Measurements from ENCODE around the gene TOR1AIP2. TPM values are rescaled to one million over a fixed set of nuclear protein-coding genes. Genes with fewer than 3 reads are reported as not detected.

The TOR1AIP2 gene
- total and polyA plus RNA-seq, 2 of the 8 experiments (the other 6 are each of a cell fraction or from before 2014, with no cell fraction given) = 12.1 to 75.2 TPM

- Histone ChIP-seq H4K5ac (ENCODE audit: insufficient read length, low read depth, low read length) (no peak overlapping the region), H3K4me3 (ENCODE audit: extremely low read depth in 1 of 4, insufficient read depth in 2 of 4, low read depth in 3 of 4, low read length in 4 of 4) (no peak overlapping the region), H3K4me2 (ENCODE audit: insufficient read depth in 1 of 2, low read depth in 2 of 2, low read length in 2 of 2) (no peak overlapping the region), H3K4ac (replicated peaks; ENCODE audit: insufficient read length, low read depth, low read length) (no peak overlapping the region), H3K9ac (replicated peaks in 1 of 4; ENCODE audit: extremely low read depth in 1 of 4, low read depth in 3 of 4, low read length in 3 of 4) (no peak overlapping the region), H3K27ac (ENCODE audit: low read depth, low read length) (no peak overlapping the region), H3K4me1 (replicated peaks in 1 of 4; ENCODE audit: control insufficient read depth in 3 of 4, insufficient read depth in 4 of 4, low read length in 3 of 4) (peaks cover 0 to 12% (median 3%) of the 10 kb centered on the region in 4 experiments; a peak in 2 of 7 replicates), H3K27me3 (replicated peaks in 1 of 4; ENCODE audit: control insufficient read depth in 3 of 4, extremely low read depth in 1 of 4, insufficient read depth in 3 of 4, low read length in 3 of 4) (no peaks in the 10 kb centered on the region), H3K18ac (ENCODE audit: extremely low read depth, low read length) (no peak overlapping the region), H3K79me1 (ENCODE audit: low read depth, low read length) (no peaks in the 10 kb centered on the region), H2BK12ac (ENCODE audit: low read depth, low read length) (no peak overlapping the region), H2BK5ac (ENCODE audit: low read depth, low read length) (no peak overlapping the region), H4K8ac (ENCODE audit: extremely low read depth, insufficient read depth, low read length) (no peak overlapping the region), H3K23me2 (ENCODE audit: low read depth, low read length) (no peaks in the 10 kb centered on the region), H2BK120ac (replicated peaks; ENCODE audit: low read depth, low read length) (no peak overlapping the region), H3K14ac (ENCODE audit: insufficient read length) (no peak overlapping the region), H3K36me3 (ENCODE audit: control insufficient read depth in 2 of 4, insufficient read depth in 4 of 4, low read length in 3 of 4) (peaks cover 0 to 6% (median 3%) of the 10 kb centered on the region in 4 experiments; a peak in 4 of 8 replicates), H3K56ac (replicated peaks; ENCODE audit: insufficient read length, low read depth, low read length) (no peak overlapping the region), H4K20me1 (replicated peaks in 1 of 2; ENCODE audit: control insufficient read depth in 1 of 2, insufficient read depth in 2 of 2, low read length in 2 of 2) (no peaks in the 10 kb centered on the region), H2AFZ (ENCODE audit: low read length) (no peak overlapping the region), H3K9me3 (ENCODE audit: insufficient read depth in 2 of 2, low read depth in 1 of 2, low read length in 1 of 2) (no peaks in the 10 kb centered on the region), H2BK15ac (ENCODE audit: low read length) (no peak overlapping the region), H2AK5ac (ENCODE audit: low read depth, low read length) (no peak overlapping the region), H2BK20ac (ENCODE audit: low read length) (no peak overlapping the region), H3K23ac (ENCODE audit: insufficient read length) (no peak overlapping the region), H4K91ac (replicated peaks; ENCODE audit: insufficient read length, low read length) (no peak overlapping the region), H3K79me2 (ENCODE audit: control insufficient read depth in 1 of 2, insufficient read depth in 2 of 2, low read length in 2 of 2) (no peaks in the 10 kb centered on the region)
- CTCF ChIA-PET (ENCODE audit: partially characterized antibody) = interaction anchor here (0.5 to 1.0 kb wide), 4 partner anchors 10 to 217 kb away, joined by 3 to 4 read pairs (median 4); no protein-coding TSS in a partner anchor
- POLR2A ChIA-PET (ENCODE audit: partially characterized antibody) = interaction anchor here (1.3 to 1.9 kb wide), 2 partner anchors 31 to 40 kb away, joined by 3 to 4 read pairs; no protein-coding TSS in a partner anchor
- FAIRE-seq (no peak), DNase-seq (ENCODE audit: low read depth in 1 of 2, low spot score in 2 of 2) (no peak)
- no peak for TF ChIP-seq HDAC2 (IDR thresholded peaks at IDR 0.05; ENCODE audit: borderline replicate concordance in 1 of 2, low read depth in 2 of 2, low read length in 2 of 2)
- TF ChIP-seq RXRA (IDR thresholded peaks at IDR 0.05; ENCODE audit: insufficient read depth, low read depth, low read length) = no peak
- TF ChIP-seq TAF1 (IDR thresholded peaks at IDR 0.05; ENCODE audit: low read depth, low read length) = no peak
- TF ChIP-seq TEAD4 (IDR thresholded peaks at IDR 0.05; ENCODE audit: low read depth, low read length) = no peak
- TF ChIP-seq BCL11A (IDR thresholded peaks at IDR 0.05; ENCODE audit: low read depth in 2 of 2, low read length in 2 of 2) = no peak
- TF ChIP-seq YY1 (IDR thresholded peaks at IDR 0.05; ENCODE audit: low read depth, low read length) = no peak
- no peak for TF ChIP-seq CTBP2 (IDR thresholded peaks at IDR 0.05; ENCODE audit: borderline replicate concordance, insufficient read depth, insufficient read length, low read length)
- TF ChIP-seq, protein P1, sequence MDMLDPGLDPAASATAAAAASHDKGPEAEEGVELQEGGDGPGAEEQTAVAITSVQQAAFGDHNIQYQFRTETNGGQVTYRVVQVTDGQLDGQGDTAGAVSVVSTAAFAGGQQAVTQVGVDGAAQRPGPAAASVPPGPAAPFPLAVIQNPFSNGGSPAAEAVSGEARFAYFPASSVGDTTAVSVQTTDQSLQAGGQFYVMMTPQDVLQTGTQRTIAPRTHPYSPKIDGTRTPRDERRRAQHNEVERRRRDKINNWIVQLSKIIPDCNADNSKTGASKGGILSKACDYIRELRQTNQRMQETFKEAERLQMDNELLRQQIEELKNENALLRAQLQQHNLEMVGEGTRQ (IDR thresholded peaks at IDR 0.05; ENCODE audit: low read length) = no peak
- no peak for TF ChIP-seq SIRT6 (IDR thresholded peaks at IDR 0.05; ENCODE audit: low read length)
- no peak for TF ChIP-seq POLR2AphosphoS5 (IDR thresholded peaks at IDR 0.05; ENCODE audit: low read depth, low read length)
Measured at GRCh38 chr1:179923029-179923428, 45.4 kb upstream of the TOR1AIP2 start.

Data from H1 (cell line).